IgD-negative memory B cell (primary cell): ENCODE results near the gene AMOTL2. TPM values are rescaled to one million over a fixed set of nuclear protein-coding genes. Genes with fewer than 3 reads are reported as not detected.
A peak's percentile ranks its signal among the peaks of the same experiment; 100 is the strongest.

Experiments used
- H3K27ac Mint-ChIP-seq, 3 donors: one replicate each; pipeline ENCODE4 v1.8.0; 2020 to 2022; ENCODE audit warnings: mild to moderate bottlenecking in 3 of 3, mixed read lengths in 3 of 3, moderate library complexity in 1 of 3
- H3K27me3 Mint-ChIP-seq: one replicate; pipeline ENCODE4 v1.8.0; 2021; ENCODE audit warnings: mixed read lengths
- H3K36me3 Mint-ChIP-seq: one replicate; pipeline ENCODE4 v1.8.0; 2020; ENCODE audit warnings: mild to moderate bottlenecking, mixed read lengths
- H3K4me1 Mint-ChIP-seq, 3 donors: one replicate each; pipeline ENCODE4 v1.8.0; 2020 to 2022; ENCODE audit warnings: mixed read lengths in 3 of 3, mild to moderate bottlenecking in 1 of 3
- H3K4me3 Mint-ChIP-seq, 4 donors: one replicate each; pipeline ENCODE4 v1.8.0; 2020 to 2022; ENCODE audit warnings: mild to moderate bottlenecking in 4 of 4, mixed read lengths in 4 of 4, moderate library complexity in 3 of 4
- H3K9me3 Mint-ChIP-seq, 3 donors: one replicate each; pipeline ENCODE4 v1.8.0; 2020 to 2021; ENCODE audit warnings: mixed read lengths in 3 of 3, mild to moderate bottlenecking in 1 of 3
- polyA plus RNA-seq: library from polyadenylated mRNA; unstranded; fragments of 300-500 nt; fragmentation: Illumina TruSeq; gene quantifications from one replicate; pipeline ENCODE4 v1.2.3, GENCODE V29; 2021

AMOTL2 gene
- polyA plus RNA-seq = not detected

DNA sequence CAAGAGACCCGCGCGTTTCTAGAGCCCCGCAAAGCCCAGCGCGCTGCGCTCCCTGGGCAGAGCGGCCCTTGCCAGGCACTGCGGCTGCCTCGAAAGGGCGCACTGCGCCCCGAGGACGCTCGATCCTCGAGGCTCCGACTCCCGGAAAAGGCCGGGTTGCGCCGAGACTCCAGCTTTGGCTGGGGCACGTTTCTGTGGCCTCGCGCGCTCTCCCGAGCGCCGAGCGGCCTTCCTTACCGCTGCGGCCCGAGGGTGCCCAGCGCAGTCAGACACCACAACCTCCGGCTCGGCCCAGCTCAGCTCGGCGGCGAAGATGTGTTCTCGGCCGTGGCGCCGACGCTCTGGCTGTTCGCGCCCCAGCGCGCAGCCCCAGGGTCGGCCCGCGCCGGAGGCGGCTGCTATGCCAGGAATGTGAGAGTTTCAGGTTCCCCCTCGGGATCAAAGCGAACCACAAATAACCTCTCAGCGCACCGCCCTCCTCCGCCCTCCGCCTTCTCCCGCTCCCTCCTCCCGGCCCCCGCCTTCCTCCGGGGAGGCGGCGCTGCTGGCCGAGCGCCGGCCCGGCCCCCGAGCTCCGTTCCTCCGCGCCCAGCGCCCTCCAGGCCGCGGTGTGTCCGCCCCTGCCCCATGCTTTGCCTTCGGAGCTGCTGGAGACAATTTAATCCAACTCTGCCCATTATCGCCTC, at the start of gene AMOTL2:
TSS of gene AMOTL2 (minus strand) at position 343 of the 686 bp plus-strand sequence. CDS start 3,014 bp downstream, outside the sequence.
- Mint-ChIP-seq H3K9me3 (no peaks in the 10 kb centered on the region), H3K36me3 (peaks cover 2% of the 10 kb centered on the region), H3K4me3 (peak within 1 kb of the TSS in 3 of 4 donors; percentile 74 to 91 (median 77)), H3K27me3 (peaks cover 31% of the 10 kb centered on the region), H3K4me1 (peaks cover 0 to 7% (median 6%) of the 10 kb centered on the region in 3 donors), H3K27ac (no peak within 1 kb of the TSS)

DNA sequence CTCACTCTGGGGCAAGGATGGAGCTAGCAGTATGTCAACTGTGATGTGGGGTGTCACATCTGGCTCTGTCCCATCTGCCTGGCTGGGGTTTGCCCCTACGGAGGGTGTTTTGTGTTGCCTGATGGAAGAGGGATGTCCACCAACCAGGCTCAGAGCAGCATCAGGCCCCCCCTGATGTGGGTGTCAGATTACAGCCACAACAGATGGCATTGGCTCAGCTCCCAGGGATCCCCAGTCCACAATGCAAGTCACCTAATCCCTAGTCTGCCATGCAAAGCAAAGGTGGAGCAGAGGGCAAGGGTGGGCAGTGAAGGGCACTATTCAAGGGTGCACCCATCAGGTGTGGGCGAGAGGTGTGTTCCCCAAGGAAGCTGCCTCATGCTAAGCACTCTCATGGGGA, 48.9 kb upstream of the AMOTL2 start:
- H3K27ac Mint-ChIP-seq = no peak overlapping the region
- H3K27me3 Mint-ChIP-seq = peaks cover 6% of the 10 kb centered on the region
- no peaks in the 10 kb centered on the region for H3K4me1 Mint-ChIP-seq
- no peaks in the 10 kb centered on the region for H3K9me3 Mint-ChIP-seq
- H3K36me3 Mint-ChIP-seq = no peaks in the 10 kb centered on the region
- no peak overlapping the region for H3K4me3 Mint-ChIP-seq

GRCh38 chr3:134419960-134420321, 45.7 kb upstream of the AMOTL2 start:
- no peaks in the 10 kb centered on the region for H3K4me1 Mint-ChIP-seq
- peaks cover 3% of the 10 kb centered on the region for H3K27me3 Mint-ChIP-seq
- peaks cover 0 to 2% (median 0%) of the 10 kb centered on the region in 3 donors for H3K9me3 Mint-ChIP-seq
- no peaks in the 10 kb centered on the region for H3K36me3 Mint-ChIP-seq
- H3K4me3 Mint-ChIP-seq = no peak overlapping the region
- H3K27ac Mint-ChIP-seq = no peak overlapping the region

DNA sequence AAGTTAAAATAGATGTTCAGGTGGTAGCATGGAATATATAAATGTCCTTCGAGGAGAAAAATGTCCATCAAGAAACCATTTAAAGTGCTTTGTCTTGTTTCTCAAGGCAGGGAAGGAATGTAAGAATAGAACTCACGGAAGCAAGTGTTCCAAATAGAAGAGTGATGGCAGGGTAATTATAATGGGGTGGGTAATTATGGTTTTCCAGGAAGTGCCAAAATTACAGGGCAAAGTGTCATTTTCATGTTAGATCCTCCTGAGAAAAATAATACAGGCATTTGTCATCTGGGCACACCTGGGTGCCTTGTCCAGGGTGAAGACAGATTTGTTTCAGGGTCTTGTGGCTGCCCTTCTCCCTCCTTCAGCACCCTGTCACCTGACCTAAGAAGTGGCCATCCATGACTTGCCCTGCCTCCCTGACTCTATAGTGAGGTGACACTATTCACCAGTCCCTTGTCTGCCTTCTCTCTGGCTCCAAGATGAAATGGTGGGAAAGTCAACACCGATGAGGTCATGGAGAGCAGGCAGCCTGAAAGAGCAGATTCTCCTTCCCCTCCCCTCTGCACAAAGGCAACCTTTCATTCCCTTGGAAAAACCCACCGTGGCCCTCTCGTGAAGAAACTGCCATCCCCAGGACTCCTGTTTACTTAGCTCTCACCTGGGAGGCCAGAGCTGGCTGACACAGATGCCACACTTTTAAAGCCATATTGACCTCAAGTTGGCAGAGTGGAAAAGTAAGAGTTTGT, 45.1 kb upstream of the AMOTL2 start:
- peaks cover 0 to 6% (median 0%) of the 10 kb centered on the region in 3 donors for H3K9me3 Mint-ChIP-seq
- H3K27me3 Mint-ChIP-seq = peaks cover 4% of the 10 kb centered on the region
- H3K27ac Mint-ChIP-seq = no peak overlapping the region
- H3K4me1 Mint-ChIP-seq = no peaks in the 10 kb centered on the region
- H3K4me3 Mint-ChIP-seq = no peak overlapping the region
- H3K36me3 Mint-ChIP-seq = no peaks in the 10 kb centered on the region

DNA sequence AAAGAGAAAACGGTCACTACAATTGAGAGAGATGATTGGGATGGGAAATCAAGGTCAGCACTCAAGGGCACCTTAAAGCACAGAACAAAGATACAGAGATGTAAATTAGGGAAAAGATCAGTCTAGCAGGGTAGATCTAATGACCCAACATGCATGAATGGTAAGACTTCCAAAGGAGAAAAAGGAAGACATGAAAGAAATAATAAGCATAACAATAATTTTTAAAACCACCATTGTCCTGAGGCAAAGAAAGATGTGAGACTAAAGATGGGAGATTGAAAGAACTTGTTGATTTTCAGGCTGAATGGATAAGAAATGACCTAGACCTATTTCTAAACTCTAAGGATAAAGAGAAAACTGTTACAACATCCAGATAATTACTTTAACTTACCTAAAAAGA, 34.8 kb upstream of the AMOTL2 start:
- peaks cover 2% of the 10 kb centered on the region for H3K36me3 Mint-ChIP-seq
- peaks cover 0 to 1% (median 0%) of the 10 kb centered on the region in 3 donors for H3K4me1 Mint-ChIP-seq
- peaks cover 28% of the 10 kb centered on the region for H3K27me3 Mint-ChIP-seq
- H3K9me3 Mint-ChIP-seq = peaks cover 0 to 7% (median 4%) of the 10 kb centered on the region in 3 donors
- H3K27ac Mint-ChIP-seq = no peak overlapping the region
- no peak overlapping the region for H3K4me3 Mint-ChIP-seq

GRCh38 chr3:134407239-134407625, 33.0 kb upstream of the AMOTL2 start:
- H3K4me1 Mint-ChIP-seq = peaks cover 0 to 1% (median 0%) of the 10 kb centered on the region in 3 donors
- peaks cover 4 to 7% (median 5%) of the 10 kb centered on the region in 3 donors for H3K9me3 Mint-ChIP-seq
- no peaks in the 10 kb centered on the region for H3K36me3 Mint-ChIP-seq
- H3K27me3 Mint-ChIP-seq = peaks cover 25% of the 10 kb centered on the region
- H3K27ac Mint-ChIP-seq = no peak overlapping the region
- no peak overlapping the region for H3K4me3 Mint-ChIP-seq

GRCh38 chr3:134406331-134407238, 32.3 kb upstream of the AMOTL2 start:
- peaks cover 4 to 10% (median 8%) of the 10 kb centered on the region in 3 donors for H3K9me3 Mint-ChIP-seq
- peaks cover 24% of the 10 kb centered on the region for H3K27me3 Mint-ChIP-seq
- H3K4me3 Mint-ChIP-seq = peak overlapping the region in 1 of 4 donors; percentile 29
- peaks cover 0 to 1% (median 0%) of the 10 kb centered on the region in 3 donors for H3K4me1 Mint-ChIP-seq
- H3K36me3 Mint-ChIP-seq = no peaks in the 10 kb centered on the region
- no peak overlapping the region for H3K27ac Mint-ChIP-seq

- Mint-ChIP-seq H3K9me3 (peaks cover 6 to 12% (median 12%) of the 10 kb centered on the region in 3 donors), H3K27ac (no peak overlapping the region), H3K4me1 (peaks cover 0 to 1% (median 0%) of the 10 kb centered on the region in 3 donors), H3K27me3 (peaks cover 28% of the 10 kb centered on the region), H3K4me3 (no peak overlapping the region), H3K36me3 (no peaks in the 10 kb centered on the region)
These were observed 30.2 kb upstream of the AMOTL2 start for GRCh38 chr3:134404366-134404885.

- peaks cover 4 to 10% (median 8%) of the 10 kb centered on the region in 3 donors for H3K9me3 Mint-ChIP-seq
- H3K27me3 Mint-ChIP-seq = peaks cover 15% of the 10 kb centered on the region
- no peaks in the 10 kb centered on the region for H3K4me1 Mint-ChIP-seq
- H3K4me3 Mint-ChIP-seq = no peak overlapping the region
- H3K27ac Mint-ChIP-seq = no peak overlapping the region
- H3K36me3 Mint-ChIP-seq = no peaks in the 10 kb centered on the region
These were observed 23.5 kb upstream of the AMOTL2 start for GRCh38 chr3:134397755-134398154.

DNA sequence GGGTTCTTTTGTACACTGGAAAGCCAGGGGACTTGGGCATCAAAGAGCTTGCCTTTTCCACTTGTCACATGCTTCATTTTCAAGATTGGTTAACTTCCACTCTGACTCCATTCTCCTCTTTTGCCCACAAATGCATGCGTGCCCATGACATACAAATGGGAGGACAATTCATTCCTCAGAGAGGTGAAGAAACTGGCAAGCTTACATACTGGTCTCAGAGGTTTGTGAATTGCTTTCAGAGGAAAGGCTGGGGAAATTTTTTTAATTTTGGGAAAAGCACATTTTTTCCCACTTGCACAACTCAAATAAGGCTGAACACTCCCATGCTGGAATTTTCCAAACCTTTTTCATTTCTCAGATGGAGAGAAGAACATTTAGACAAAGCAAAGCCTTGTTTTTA, 20.9 kb upstream of the AMOTL2 start:
- Mint-ChIP-seq H3K27ac (no peak overlapping the region), H3K4me3 (no peak overlapping the region), H3K4me1 (no peaks in the 10 kb centered on the region), H3K36me3 (no peaks in the 10 kb centered on the region), H3K27me3 (peaks cover 11% of the 10 kb centered on the region), H3K9me3 (no peaks in the 10 kb centered on the region)

GRCh38 chr3:134394380-134394779, 20.1 kb upstream of the AMOTL2 start:
- Mint-ChIP-seq H3K9me3 (no peaks in the 10 kb centered on the region), H3K27me3 (peaks cover 11% of the 10 kb centered on the region), H3K27ac (peak overlapping the region in 1 of 3 donors; percentile 16)

GRCh38 chr3:134393074-134393473, 18.8 kb upstream of the AMOTL2 start:
- H3K27ac Mint-ChIP-seq = no peak overlapping the region
- H3K4me3 Mint-ChIP-seq = no peak overlapping the region
- no peaks in the 10 kb centered on the region for H3K4me1 Mint-ChIP-seq
- no peaks in the 10 kb centered on the region for H3K36me3 Mint-ChIP-seq
- peaks cover 16% of the 10 kb centered on the region for H3K27me3 Mint-ChIP-seq
- H3K9me3 Mint-ChIP-seq = no peaks in the 10 kb centered on the region

More at GRCh38 chr3:134394380-134394779, 20.1 kb upstream of the AMOTL2 start:
- H3K4me3 Mint-ChIP-seq = no peak overlapping the region
- no peaks in the 10 kb centered on the region for H3K4me1 Mint-ChIP-seq
- no peaks in the 10 kb centered on the region for H3K36me3 Mint-ChIP-seq

DNA sequence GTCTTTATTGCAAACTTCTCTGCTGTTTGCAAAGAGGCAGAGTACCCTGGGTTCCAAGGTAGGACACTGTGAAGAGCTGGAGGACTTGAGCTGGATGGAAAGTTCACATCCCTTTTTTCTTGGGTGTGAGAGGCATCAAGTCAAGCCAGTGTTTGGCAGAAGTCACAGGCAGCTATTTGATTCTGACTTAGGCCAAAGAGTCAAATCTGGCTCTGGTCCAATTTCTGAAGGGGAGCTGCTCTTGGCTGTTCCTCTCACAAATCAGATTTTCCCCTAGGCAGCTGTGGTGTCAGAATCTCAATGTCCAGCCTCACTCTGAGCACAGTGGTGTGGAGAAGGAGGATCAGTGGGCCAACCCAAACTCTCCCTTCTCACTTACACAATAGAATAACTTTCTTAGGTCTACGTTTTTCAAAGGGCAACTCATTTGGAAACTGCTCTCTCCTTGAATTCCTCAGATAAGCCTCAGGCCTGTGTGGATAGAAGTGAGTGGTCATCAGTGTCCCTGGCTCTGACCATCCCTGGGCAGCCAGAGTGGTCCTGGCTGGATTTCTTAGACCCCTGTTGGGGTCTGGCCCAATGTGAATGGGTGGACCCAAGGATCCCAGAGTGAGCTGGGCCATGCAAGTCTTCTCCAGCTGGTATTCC, 18.2 kb upstream of the AMOTL2 start:
- Mint-ChIP-seq H3K4me1 (no peaks in the 10 kb centered on the region), H3K9me3 (no peaks in the 10 kb centered on the region), H3K36me3 (no peaks in the 10 kb centered on the region), H3K4me3 (no peak overlapping the region), H3K27me3 (peaks cover 21% of the 10 kb centered on the region), H3K27ac (no peak overlapping the region)

GRCh38 chr3:134389865-134390264, 15.6 kb upstream of the AMOTL2 start:
- no peak overlapping the region for H3K4me3 Mint-ChIP-seq
- no peaks in the 10 kb centered on the region for H3K9me3 Mint-ChIP-seq
- peaks cover 24% of the 10 kb centered on the region for H3K27me3 Mint-ChIP-seq
- no peaks in the 10 kb centered on the region for H3K36me3 Mint-ChIP-seq
- H3K4me1 Mint-ChIP-seq = no peaks in the 10 kb centered on the region
- no peak overlapping the region for H3K27ac Mint-ChIP-seq
